PFSK-1 (cell line): ENCODE results near the gene KCNJ15.

Experiments
- POLR2AphosphoS5 ChIP-seq: IDR thresholded peaks from 2 replicates; pipeline ENCODE4 v1.6.1; 2012; ENCODE audit warnings: low read depth, mild to moderate bottlenecking, control low read depth, low read length, moderate library complexity
- REST ChIP-seq, 2 experiments: IDR thresholded peaks; 2 replicates each; pipeline versions ENCODE4 v1.6.1 to v1.8.0; 2011 to 2012; ENCODE audit warnings: low read depth in 2 of 2, low read length in 2 of 2, control low read depth in 1 of 2, inconsistent platforms in 1 of 2, mild to moderate bottlenecking in 1 of 2, moderate library complexity in 1 of 2; ENCODE audit not compliant: insufficient read depth in 1 of 2
- SIN3A ChIP-seq: IDR thresholded peaks from 2 replicates; pipeline ENCODE4 v1.6.1; 2012; ENCODE audit warnings: mild to moderate bottlenecking, low read length, moderate library complexity, borderline replicate concordance; ENCODE audit not compliant: insufficient read depth
- TAF1 ChIP-seq: IDR thresholded peaks from 2 replicates; pipeline ENCODE4 v1.6.1; 2012; ENCODE audit warnings: low read length, control low read depth, borderline replicate concordance; ENCODE audit not compliant: insufficient read depth

- TF ChIP-seq SIN3A: no peak
- no peak for TF ChIP-seq TAF1
- TF ChIP-seq POLR2AphosphoS5: no peak
- TF ChIP-seq REST (IDR thresholded peaks at IDR 0.05; ENCODE audit: insufficient read depth in 1 of 2, low read depth in 2 of 2, low read length in 2 of 2): no peak
These were observed 1.8 kb upstream of the KCNJ15 start for GRCh38 chr21:38254970-38255369.
